GM18511 (cell line): Measurements from ENCODE around the gene TOR1AIP2.

ENCODE experiments used
- ATAC-seq: cut with Tn5 transposase; IDR thresholded peaks from one replicate; pipeline ENCODE4 v1.9.1; 2021; ENCODE audit warnings: mild to moderate bottlenecking, moderate library complexity; ENCODE audit not compliant: unreplicated experiment

The TOR1AIP2 gene

DNA sequence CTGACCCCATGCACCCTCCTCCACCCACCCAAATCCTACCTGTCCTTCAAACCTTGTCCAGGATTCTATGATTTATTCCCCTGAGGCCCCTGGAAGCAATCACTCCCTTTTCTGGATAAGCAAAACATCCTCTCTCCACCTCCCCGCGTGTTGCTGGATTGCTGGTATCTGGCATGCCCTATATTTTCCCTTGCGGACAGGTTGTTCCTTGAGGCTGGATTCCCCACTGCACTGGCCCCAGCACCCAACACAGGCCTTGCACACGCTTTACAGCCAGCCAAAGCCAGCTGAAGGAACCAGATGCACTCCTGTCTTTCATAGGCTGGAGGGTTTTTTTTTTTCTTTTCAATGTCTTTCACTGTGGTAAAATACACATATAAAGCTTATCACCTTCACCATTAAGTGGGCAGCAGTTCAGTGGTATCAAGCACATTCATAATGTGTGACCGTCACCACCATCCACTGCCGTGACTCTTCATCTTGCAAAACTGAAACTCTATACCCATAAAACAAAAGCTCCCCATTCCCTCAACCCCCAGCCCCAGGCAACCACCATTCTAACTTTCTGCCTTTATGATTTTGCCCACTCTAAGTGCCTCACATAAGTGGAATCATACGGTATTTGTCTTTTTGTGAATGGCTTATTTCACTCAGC is 50.9 kb downstream of the TOR1AIP2 start:
- ATAC-seq, result no peak

DNA sequence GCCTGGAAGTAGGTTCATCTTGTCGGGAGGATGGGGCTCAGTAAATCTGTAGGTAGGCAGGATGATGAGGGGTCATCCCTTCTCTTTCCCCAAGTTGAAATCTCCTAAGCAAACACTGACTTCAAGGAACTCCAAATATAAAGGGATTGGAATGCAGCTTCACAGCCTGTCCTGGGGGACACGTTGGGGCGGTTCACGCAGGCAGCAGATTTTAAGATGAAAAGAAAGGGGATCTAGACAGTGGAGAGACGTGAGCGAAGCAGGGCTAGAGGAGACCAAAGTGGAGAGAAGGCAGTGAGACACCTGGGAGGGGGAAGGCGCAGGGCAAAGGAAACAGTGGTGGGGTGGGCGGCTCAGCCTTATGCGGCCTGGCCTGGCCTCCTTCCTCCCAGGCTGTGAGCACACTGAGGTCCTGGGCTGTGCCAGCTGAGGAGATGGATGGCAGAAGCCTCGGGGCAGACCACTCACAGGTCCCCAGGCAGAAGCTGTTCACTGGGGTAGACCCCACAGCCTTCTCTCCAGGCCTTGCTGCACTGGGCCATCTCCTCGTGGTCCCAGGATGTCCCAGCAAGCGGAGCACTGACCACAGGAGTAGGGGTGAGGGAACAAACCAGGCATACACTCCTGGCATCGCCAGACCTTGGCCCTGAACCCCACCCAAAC is 51.7 kb downstream of the TOR1AIP2 start:
- ATAC-seq, result no peak

DNA sequence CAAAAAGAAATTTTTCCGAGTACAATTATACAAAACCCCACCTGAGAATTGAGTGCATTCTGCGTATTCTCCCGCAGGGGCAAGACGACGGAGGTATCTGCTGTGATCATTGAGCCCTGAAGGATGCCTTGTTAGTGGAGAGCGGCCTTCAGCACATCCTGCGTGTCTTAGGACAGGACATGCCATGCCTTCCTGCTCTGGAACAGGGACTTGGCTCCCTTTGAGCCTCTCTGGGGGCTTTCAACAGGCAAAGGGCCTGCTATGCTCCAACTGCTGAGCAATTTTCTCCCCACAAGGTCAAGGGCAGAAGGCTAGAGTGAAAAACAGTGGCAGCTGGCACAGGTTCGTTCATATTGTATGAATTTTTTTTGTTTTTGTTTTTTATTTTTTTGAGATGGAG is 52.4 kb downstream of the TOR1AIP2 start:
- no peak for ATAC-seq

DNA sequence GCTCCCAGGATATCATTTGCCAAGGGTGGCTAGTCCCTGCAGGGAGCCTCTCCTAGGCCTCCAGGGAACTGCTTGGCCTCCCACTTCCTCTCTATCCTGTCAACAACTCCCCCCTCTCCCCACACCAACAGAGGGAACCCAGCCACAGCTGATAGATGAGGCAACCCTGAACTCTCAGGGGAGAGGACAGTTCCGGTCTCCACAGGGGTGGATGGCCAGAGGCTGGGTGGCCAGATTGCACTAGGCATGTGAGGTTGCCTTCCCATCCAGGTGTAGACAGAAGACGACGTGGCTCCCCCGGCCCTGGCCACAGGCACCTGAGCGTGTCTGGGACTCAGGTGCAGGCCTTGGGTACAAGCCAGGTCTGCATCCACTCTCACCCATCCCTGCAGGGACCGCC is 53.3 kb downstream of the TOR1AIP2 start:
- no peak for ATAC-seq

DNA sequence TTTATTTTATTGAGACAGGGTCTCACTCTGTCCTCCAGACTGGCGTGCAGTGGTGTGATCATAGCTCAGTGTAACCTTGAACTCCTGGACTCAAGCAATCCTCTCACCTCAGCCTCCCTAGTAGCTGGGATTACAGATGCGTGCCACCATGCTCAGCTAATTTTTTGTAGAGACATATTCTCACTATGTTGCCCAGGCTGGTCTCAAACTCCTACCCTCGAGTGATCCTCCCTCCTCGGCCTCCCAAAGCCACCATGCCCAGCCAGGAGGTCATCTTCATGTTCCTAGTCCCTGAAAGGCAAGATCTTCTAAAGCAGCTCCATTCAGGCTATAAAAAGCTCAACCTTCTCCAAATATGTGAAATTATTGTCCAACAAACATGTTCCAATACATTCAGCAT is 53.9 kb downstream of the TOR1AIP2 start:
- no peak for ATAC-seq

DNA sequence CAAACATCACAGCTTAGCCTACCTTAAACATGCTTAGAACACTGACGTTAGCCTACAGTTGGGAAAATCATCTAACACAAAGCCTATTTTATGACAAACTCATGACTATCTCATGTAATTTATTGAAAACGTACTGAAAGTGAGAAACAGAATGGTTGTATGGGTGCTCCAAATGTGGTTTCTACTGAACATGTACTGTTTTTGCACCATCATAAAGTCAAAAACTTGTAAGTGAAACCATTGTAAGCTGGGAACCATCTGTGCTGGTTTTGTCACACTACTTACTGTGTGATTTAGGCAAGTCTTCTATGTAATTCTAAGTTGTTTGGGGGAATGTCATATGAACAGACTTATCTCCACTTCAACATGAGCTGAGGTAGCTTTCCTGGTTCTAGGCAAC is 55.5 kb downstream of the TOR1AIP2 start:
- no peak for ATAC-seq

DNA sequence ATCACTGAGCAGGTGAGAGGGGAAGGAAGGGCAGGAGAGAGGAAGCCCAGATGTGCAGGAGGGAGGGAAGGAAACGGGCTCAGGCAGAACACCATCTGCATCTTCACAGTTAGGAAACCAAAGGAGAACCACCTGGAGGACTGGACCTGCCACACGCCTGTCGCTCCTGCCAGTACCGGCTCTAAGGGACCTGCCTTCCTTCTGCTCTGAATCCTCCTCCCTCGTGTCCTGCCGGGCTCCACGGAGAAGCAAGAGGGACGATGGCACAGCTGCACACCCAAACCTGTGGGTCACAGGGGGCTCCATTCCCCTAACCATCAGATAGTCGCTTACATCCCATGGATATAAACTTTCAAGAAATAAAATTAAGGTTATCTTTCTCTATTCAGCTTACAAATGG is 56.1 kb downstream of the TOR1AIP2 start:
- no peak for ATAC-seq

DNA sequence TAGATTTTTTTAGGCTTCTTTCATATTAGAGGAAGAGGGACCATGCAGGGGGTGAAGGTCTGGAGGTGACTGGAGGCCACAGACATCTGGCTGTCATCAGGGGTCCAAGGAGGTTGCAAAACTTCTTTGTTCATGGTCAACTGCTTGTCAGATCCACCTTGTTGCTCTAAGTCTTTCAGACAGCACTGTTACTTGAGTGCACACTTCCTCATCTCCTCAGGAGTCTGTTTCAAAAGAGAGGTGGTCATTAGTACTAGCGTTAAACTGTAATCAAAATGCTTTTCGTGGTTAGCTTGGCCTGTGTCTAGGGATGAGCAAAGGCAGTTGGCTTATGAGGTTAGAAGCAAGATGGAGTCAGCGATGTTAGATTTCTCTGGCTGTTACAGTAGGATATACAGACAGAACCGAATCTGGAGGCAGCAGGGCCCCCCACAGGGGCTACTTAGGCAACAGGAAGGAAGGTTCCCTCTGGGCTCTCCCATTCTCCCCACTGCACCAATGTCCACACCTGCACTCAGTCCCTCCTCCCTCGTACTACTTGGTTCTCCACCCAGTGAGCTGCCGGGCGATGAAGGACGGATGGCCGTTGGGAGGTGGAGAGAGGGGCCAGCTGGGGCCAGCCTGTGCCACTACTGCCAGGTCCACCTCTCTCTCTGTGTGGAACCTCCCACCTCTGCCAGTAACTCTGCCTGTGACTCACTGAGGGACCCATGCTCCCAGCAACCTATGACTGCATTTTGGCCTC is 57.2 kb downstream of the TOR1AIP2 start:
- ATAC-seq, result no peak

DNA sequence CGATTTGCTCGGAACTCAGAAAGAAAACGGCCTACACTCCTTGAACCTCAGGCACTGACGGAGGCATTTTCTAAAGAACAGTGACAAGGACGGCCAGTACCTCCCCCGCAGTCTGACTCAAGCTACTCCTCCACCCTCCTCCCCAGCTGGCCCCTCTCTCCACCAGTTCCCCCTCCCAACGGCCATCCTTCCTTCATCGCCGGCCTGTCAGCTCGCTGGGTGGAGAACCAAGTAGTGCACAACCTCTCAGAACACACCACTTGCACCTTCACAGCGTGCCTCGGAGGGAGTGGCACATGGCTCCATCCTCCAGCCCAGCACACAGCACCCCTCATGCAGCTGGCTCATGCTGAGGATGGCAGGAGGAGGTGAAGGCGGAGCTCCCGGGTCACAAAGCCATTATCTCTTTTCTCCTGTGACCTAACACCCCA is 58.8 kb downstream of the TOR1AIP2 start:
- no peak for ATAC-seq

DNA sequence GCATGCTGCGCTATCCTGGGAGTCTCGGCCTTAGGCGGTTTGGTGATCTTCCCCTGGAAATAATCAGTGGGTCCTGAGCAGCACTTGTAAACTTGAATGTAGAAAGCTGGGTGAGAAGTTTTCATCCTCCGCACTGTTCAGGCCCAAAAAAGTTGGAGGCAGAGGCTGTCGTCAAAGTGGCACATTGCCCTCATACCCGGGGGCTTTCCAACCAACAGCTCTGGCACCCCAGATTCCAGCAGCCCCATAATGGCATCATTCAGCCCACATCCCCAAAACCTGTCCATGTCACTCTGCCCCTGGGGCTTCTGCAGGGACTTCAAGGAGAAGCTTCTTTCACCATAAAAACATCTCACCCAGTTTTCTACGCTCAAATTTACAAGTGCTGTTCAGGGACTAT is 59.3 kb downstream of the TOR1AIP2 start:
- ATAC-seq, result no peak

DNA sequence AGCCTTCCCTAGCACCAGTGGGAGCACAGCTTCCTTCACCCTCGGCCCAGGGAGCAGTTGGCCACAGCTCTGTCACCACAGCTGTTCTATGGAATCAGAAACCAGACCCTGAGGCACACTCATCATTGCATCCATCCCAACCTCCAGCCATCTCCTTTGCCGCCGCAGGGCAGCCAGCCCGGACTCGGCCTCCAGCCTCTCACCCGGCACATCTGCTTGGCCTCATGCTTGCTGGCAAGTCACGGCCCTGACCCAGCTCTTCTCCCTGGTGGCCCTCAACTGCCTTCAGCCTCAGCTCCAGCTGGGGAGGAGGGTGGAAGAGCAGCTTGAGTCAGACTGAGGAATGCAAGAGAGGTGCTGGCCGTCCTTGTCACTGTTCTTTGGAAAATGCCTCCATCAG is 59.8 kb downstream of the TOR1AIP2 start:
- no peak for ATAC-seq

DNA sequence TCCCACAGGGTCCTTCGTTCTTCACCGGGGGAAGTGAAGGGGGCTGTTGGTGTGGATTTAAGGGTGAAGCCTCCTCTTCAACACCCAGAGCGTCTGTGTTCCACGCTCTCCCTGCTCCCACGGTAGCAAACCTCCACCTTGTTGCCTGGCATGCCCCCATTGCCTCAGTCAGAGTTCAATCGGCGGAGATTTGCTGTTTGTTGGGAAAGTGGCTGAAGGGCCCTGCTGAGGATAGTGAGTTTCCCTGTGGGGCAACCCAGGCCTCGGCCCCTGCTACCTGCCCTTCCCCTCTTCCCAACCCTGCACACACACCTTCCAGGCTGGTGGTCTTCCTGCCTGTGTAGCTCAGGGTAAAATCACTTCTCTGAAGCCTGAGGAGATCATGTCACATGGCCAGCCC is 60.5 kb downstream of the TOR1AIP2 start:
- ATAC-seq, result no peak

DNA sequence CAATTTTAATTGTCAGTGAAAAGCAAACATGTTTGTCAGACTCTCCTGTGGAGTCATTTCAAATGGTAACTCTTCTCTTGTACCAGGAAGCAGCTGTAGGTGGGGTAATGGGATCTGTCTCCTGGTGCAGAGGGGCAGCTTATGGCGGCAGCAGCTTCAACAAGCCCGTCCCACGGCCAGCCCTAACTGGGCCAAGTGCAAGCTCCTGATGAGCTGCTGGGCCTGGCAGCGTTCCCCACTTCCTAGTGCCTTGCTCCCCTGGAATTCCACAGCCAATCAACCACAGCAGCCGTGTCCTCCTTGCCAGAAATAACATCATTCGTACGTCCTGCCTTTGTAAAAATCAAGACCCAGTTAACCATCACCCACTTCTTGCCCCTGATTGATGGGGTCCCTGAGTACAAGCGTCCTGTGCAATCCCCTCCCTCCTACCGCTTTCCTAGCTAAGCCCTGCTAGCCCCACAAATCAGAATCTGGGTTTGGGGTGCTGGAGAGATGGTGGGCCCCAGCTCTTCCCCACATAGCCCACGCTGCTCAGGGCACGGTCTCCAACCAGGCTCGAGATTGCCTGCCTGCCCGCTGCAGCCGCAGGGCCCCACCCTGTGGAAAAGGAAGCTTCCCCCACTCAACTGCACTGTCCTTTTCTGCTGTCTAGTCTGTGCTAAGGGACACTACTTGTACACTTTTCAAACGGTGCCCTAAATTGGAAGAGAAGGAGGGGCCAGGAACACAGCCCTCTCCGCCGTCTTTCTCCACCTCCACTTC is 61.2 kb downstream of the TOR1AIP2 start:
- no peak for ATAC-seq

DNA sequence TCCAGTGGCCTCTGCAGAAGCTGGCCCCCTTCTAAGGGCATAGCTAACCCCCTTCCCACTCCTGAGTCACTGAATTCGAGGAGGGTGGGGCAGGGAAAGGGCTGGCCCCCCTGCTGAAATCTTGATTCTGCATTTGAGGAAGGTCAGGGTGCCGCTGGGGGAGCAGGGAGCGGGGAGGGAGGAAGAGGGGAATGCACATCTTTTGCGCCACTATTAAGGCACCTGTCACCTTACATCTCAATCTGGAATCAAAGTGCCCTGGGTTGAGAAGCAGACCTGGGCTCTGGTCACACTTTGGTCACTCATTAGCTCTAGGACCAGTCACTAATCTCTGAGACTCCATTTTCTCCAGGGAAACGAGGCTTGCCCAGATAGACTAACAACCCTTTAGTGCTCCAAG is 62.0 kb downstream of the TOR1AIP2 start:
- no peak for ATAC-seq

DNA sequence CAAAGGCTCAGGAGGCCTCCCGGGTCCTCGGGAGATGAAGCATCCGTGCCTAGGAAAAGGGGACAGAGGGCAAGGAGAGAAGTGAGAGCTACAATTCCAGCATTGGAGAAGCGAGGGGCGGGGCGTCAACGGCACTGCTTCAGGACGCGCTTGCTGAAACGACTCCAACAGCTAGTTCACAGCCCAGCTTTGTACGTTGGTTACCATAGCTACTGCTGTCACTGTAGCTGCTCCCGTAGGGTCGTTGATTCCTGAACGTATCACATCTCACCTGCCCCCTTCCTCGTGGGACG is 63.1 kb downstream of the TOR1AIP2 start:
- ATAC-seq, result peak; percentile 41

DNA sequence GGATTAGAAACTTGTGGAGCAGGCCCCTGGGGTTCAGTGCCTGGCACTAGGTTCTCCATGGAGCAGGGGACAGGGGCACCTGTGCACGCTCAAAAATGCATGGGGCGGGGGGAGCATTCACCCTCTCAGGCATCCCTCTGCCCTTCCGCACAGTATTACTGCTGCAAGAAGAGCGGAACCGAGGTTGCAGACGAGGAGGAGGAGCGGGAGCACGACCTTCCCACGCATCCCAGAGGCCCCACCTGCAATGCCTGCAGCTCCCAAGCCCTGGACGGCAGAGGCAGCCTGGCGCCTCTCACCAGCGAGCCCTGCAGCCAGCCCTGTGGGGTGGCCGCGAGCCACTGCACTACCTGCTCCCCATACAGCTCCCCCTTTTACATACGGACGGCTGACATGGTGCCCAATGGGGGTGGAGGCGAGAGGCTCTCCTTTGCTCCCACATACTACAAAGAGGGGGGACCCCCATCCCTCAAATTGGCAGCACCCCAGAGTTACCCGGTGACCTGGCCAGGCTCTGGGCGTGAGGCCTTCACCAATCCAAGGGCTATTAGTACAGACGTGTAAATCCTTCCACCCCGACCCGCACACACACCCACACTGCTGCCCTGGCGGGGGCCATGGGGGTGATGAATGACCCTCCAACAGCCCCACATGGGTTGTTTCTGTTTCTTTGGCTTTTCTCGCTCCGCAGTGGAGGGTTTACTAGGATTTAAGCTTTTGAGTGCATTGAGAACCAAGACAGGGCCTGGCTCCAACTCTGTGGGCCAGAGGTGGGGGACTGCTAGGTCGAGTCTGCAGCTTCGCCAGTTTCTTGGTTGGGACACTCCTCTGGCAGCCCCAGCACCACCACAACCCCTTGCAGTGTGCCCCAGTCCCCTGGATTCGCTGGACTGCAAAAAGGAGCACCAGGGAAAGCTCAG is 63.7 kb downstream of the TOR1AIP2 start:
- peak; percentile 4 for ATAC-seq

DNA sequence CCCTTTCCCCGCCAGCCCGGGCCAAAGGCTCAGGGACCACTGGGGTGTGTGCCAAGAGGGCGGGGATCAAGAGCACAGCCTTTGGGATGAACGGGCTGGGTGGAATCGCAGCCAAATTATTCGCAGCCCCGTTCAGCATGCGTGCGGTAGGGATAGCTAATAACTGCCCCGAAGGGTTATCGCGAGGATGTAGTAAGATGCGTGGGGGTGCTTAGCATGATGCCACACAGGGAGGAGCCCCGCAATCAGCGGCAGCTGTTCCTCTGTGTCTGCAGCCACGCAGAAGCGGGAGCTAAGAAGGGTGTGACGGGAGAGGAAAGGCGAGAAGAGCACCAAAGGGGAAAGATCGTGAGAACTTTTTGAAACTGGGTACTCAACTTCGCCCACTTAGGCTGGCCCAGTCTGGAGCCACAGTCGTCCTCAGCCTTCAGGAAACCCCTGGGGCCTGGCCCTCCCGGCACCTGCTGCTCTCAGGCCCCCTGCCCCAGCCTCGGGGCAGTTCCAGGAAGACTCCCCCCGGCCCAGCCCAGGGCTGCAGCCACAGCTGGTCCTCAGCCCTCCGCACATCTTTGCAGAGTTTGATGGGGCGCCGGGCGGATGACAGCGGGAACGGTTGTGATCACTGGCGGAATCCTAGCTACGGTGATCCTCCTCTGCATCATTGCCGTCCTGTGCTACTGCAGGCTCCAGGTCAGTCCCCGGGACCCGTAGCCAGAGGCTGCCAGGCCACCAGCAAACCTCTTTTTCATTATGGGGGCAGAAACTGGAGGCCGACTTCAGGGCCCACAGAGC is 64.9 kb downstream of the TOR1AIP2 start:
- ATAC-seq, result no peak

DNA sequence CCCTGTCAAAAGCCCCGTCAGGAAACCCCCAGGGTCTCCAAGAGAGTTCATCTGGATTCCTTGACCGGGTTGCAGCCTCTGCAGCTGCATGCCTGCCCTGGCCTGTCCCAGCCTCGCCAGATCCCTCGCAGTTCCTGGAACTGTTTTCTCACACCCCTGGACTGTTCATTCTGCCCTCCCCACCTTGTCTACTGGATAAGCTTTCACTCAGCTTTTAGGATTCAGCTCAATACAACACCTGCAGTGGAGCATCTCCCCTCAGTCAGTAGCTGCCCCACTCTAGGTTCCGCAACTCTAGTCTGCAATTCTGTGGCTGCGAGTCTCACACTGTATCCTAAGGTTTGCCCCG is 67.3 kb downstream of the TOR1AIP2 start:
- no peak for ATAC-seq

DNA sequence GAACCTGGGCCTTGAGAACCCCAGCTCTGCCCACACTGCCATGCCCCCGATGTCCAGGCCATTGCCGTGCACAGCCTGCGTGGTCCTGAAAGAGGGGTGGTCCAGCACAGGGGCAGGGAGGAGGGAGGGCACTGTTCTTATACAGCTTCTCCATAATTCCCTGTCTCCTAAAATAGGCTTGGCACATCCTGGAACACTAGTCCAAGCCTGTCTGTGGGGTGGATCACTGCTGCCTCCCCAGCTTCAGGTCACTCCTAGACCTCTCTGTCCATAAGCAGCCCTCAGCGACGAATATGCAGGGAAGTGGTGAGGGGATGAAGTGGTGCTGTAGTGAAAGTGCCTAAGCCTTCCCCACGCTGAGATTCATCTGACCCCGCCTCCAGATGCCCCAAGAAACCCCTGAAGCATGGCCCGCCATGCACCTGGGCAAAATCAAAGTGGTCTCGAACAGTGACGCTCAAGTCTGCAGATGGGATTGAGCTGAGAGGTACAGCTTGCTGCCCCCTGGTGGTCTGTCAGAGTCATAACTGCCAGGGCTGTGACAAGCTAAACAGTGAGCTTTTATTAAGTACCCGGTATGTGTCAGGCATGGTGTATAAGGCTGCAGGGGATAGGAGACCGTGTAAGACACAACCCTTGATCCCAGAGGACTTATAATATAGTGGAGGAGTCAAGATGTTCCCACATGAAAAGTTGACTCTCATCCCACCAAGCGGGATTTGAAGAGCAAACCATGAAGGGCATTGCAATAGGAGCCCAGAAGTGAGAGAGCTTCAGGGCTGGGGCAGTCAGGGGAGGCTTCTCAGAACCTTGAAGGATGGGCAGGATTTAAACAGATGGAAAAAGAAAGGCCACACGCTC is 67.9 kb downstream of the TOR1AIP2 start:
- peak; percentile 68 for ATAC-seq
